C4-2B (cell line): ENCODE measurements around the gene DTWD1.

Experiments
- H3K27ac ChIP-seq: fragments of 450-650 bp; 2 replicates; pipeline ENCODE4 v1.5.1; 2017
- CTCF ChIP-seq: fragments of 450-650 bp; conservative IDR thresholded peaks from 2 replicates; pipeline ENCODE4 v1.5.1; 2017; ENCODE audit warnings: mild to moderate bottlenecking
- ZFX ChIP-seq: fragments of 450-650 bp; IDR thresholded peaks from 2 replicates; pipeline ENCODE4 v1.6.1; 2017

Gene DTWD1

GRCh38 chr15:49673861-49674260, 53.0 kb downstream of the DTWD1 start:
- no peak for TF ChIP-seq CTCF

GRCh38 chr15:49674370-49674769, 53.5 kb downstream of the DTWD1 start:
- TF ChIP-seq CTCF (no peak), ZFX (no peak)
- no peak overlapping the region for H3K27ac ChIP-seq

More at GRCh38 chr15:49673861-49674260, 53.0 kb downstream of the DTWD1 start:
- H3K27ac ChIP-seq = no peak overlapping the region

GRCh38 chr15:49675041-49675440, 54.2 kb downstream of the DTWD1 start:
- no peak overlapping the region for H3K27ac ChIP-seq
- TF ChIP-seq CTCF (no peak; the same call in 1 of the 2 replicates), ZFX (no peak)

GRCh38 chr15:49678655-49679054, 57.8 kb downstream of the DTWD1 start:
- no peak overlapping the region for H3K27ac ChIP-seq
- TF ChIP-seq ZFX (no peak), CTCF (no peak)

- TF ChIP-seq CTCF = no peak
- no peak overlapping the region for H3K27ac ChIP-seq
Observed at GRCh38 chr15:49686599-49686998, 65.8 kb downstream of the DTWD1 start.

GRCh38 chr15:49688135-49688790, 67.4 kb downstream of the DTWD1 start:
- TF ChIP-seq CTCF = no peak
- TF ChIP-seq ZFX = no peak

GRCh38 chr15:49692514-49693090, 71.8 kb downstream of the DTWD1 start:
- TF ChIP-seq CTCF (no peak), ZFX (no peak)
- H3K27ac ChIP-seq = no peak overlapping the region

More at GRCh38 chr15:49688135-49688790, 67.4 kb downstream of the DTWD1 start:
- no peak overlapping the region for H3K27ac ChIP-seq
